ENCODE data around the gene STARD10.

Gene STARD10

DNA sequence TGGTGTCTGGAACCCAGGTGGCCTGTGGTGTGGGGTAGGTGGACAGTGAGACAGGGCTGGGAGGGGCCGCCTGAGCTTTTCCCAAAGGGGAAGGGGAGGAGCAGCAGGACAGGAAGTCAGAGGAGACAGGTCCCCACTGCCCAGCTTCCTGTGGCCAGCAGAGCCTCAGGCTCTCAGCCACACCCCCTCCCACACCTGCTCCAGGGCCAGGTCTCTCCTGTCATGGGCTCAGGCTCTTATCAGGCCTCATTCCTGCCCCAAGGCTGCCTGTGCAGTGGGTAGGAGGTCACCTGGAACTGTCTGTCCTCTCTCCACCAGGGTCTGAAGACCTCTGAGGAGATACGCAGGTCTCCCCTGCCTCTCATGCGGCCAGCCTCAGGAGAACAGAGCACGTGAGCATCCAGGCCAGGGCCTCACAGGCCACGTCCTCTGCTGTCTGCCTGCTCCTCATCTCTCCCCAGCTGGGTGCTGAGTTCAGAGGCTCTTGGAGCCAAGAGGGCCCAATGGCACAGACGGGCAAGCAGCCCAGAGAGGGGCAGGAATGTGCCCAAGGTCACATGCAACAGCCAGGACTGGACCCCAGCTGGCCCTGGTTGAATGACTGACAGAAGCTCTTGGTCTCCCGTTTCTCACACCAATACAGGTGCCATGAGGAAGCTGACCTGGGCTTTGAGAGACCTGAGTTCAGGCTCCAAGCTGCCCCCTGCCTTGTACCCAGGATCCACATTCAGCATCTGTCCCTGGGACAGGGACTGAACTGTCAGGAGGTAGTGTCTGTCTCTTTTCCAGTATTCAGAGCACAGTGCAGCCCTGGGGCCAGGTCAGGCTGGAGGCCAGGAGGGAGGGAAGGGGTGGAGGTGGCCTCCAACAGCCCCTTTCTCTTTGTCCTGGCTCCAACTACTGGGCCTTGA lies 16.7 kb downstream of the STARD10 start:
- no peak for DNase-seq (ENCODE audit: low read depth, low spot score)
- TF ChIP-seq, protein P1, sequence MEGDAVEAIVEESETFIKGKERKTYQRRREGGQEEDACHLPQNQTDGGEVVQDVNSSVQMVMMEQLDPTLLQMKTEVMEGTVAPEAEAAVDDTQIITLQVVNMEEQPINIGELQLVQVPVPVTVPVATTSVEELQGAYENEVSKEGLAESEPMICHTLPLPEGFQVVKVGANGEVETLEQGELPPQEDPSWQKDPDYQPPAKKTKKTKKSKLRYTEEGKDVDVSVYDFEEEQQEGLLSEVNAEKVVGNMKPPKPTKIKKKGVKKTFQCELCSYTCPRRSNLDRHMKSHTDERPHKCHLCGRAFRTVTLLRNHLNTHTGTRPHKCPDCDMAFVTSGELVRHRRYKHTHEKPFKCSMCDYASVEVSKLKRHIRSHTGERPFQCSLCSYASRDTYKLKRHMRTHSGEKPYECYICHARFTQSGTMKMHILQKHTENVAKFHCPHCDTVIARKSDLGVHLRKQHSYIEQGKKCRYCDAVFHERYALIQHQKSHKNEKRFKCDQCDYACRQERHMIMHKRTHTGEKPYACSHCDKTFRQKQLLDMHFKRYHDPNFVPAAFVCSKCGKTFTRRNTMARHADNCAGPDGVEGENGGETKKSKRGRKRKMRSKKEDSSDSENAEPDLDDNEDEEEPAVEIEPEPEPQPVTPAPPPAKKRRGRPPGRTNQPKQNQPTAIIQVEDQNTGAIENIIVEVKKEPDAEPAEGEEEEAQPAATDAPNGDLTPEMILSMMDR (IDR thresholded peaks at IDR 0.05; ENCODE audit: insufficient read depth, low read length, missing control alignments): no peak
- CTCF ChIA-PET: interaction anchor here (1.5 to 2.2 kb wide), 2 partner anchors 15 to 53 kb away, joined by 3 to 10 read pairs; no protein-coding TSS in a partner anchor
- H3K4me3 ChIP-seq (ENCODE audit: low read depth, low read length): no peak overlapping the region
- POLR2A ChIA-PET: no interaction called here

DNA sequence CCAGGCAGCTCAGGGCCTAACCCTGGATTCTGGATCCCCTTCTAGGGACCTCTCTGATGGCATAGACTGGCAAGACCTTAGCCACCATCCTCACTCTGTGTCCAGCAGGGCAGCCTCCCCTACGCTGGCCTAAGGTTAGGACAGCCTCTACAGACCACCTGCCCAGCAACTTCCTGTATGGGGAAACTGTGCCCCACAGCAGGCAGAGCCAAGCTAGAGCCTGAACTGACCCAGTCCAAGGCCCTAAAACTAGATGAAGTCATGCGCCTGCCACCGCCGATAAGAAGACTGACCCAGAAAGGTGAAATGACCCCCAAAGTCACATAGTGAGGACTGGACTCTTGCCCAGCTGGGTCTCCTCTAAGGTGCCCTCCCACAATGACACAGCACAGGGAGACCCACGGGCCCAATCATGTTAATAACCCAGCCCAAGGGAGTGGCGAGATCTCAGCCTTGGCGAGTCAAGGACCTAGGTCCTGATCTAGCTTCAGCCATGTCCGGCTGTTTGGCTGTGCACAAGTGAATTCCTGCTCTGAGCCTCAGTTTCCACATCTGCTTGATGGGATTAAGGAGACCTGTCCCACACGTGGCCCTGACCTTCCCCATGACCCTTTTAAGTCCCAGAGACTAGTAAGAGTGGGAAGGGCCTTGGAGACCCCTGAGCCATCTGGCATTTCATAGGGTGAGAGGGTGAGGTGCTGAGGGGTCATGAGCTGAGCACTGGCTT lies 17.6 kb downstream of the STARD10 start:
- H3K4me3 ChIP-seq (ENCODE audit: low read depth, low read length): no peak overlapping the region
- ChIA-PET CTCF (interaction anchor here (0.9 to 2.2 kb wide), 3 partner anchors 9 to 51 kb away, joined by 3 to 10 read pairs (median 3); no protein-coding TSS in a partner anchor), POLR2A (interaction anchor here (0.6 kb wide), 1 partner anchor 33 kb away, joined by 3 read pairs; no protein-coding TSS in a partner anchor)
- DNase-seq (ENCODE audit: low read depth, low spot score): no peak
- TF ChIP-seq, protein P1 (IDR thresholded peaks at IDR 0.05; ENCODE audit: insufficient read depth, low read length, missing control alignments): no peak

DNA sequence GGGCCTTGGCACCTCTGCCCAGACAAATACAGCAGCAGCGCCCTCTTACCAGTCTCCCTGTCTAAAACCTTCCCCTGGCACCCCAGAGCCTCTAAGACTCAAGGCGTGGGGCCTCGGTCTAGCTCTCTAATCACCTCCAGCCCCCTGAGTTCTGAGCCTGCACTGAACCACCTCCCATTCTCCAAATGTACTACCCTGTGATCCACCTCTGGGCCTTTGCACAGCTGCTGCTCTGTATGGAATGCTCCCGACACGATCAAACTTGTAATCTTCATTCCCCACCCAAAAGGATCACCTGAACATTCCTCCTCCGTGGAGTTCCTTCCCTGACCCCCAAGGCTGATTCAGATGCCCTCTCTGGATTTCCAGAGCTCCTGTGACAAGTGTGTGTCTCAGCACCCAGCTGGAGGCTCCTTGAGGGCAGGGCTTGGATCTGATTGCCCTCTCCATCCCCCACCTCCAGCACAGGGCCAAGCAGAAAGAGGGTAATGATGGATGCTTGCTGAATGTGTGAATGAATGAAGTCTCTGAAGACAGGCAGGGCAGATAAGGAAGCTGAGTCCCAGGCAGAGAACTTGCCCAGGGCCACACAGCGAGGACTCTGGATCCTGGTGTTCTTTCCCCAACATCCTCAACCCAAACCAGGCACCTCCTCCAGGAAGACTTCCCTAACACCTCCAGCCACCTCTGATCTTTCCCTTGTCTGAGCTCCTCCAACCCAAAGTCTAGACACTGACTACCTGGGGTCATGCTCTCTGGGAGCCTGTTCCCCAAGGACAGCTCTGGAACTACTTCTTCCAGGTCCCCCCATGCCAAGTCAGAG lies 18.3 kb downstream of the STARD10 start:
- CTCF ChIA-PET: interaction anchor here (0.9 to 5.9 kb wide), 4 partner anchors 8 to 50 kb away, joined by 3 to 27 read pairs (median 6); partner anchors contain the start of gene STARD10
- H3K4me3 ChIP-seq (ENCODE audit: low read depth, low read length): no peak overlapping the region
- no peak for DNase-seq (ENCODE audit: low read depth, low spot score)
- POLR2A ChIA-PET: interaction anchor here (0.6 kb wide), 1 partner anchor 34 kb away, joined by 3 read pairs; no protein-coding TSS in a partner anchor
- TF ChIP-seq, protein P1 (IDR thresholded peaks at IDR 0.05; ENCODE audit: insufficient read depth, low read length, missing control alignments): no peak

DNA sequence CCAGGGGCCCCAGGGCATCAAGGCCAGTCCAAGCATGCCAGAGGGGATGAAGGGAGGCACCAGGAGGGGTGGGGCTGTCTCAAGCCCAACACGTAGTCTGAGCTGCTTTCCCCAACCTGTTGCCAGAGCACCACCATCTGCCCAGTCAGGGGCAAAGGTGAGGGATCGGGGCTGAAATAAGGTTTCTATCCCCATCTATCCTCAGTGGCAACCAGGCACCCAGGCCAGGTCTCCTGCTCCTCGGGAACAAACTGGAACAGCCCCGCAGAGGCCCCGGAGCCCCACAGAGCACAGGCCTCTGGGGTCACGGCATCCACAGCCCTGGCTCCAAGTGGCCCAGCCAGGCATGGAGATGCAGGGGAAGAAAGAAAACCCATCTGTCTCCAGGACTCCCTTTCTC lies 19.3 kb downstream of the STARD10 start:
- DNase-seq (ENCODE audit: low read depth, low spot score): no peak

DNA sequence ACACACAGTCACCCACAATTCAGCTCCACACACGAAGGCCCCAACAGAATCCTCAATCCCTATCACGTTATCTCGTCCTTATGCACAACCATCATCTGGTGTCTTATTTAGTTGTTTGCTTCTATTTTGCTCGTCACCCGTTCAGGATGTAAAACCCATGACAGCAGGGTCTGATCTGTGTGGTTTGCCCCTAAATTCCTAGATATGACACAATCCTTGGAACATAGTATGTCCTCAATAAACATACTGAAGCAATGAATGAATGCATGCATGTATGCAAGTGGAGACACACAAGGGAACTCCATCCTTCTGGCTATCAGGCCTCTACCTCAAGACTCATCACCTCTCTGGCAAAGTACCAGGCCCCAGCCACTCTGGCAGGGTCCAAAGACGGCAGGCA lies 20.2 kb downstream of the STARD10 start:
- no peak overlapping the region for H3K4me3 ChIP-seq (ENCODE audit: low read depth, low read length)
- CTCF ChIA-PET: interaction anchor here (0.9 to 5.9 kb wide), 8 partner anchors 8 to 50 kb away, joined by 3 to 27 read pairs (median 4); partner anchors contain the start of gene STARD10
- DNase-seq (ENCODE audit: low read depth, low spot score): no peak
- POLR2A ChIA-PET: no interaction called here
- TF ChIP-seq, protein P1 (IDR thresholded peaks at IDR 0.05; ENCODE audit: insufficient read depth, low read length, missing control alignments): no peak

More for the DNA sequence above, 19.3 kb downstream of the STARD10 start:
- ChIA-PET POLR2A (no interaction called here), CTCF (interaction anchor here (5.9 kb wide), 1 partner anchor 19 kb away, joined by 27 read pairs; the partner anchor contains the start of gene STARD10)
- TF ChIP-seq, protein P1 (IDR thresholded peaks at IDR 0.05; ENCODE audit: insufficient read depth, low read length, missing control alignments): no peak
- H3K4me3 ChIP-seq (ENCODE audit: low read depth, low read length): no peak overlapping the region
